Measurements from ENCODE around the gene ABHD16A. TPM values are rescaled to one million over a fixed set of nuclear protein-coding genes. Genes with fewer than 3 reads are reported as not detected.

Gene ABHD16A
- total and polyA plus RNA-seq, 10 of the 15 experiments (the other 5 are each of a cell fraction or from before 2014, with no cell fraction given), result 7.5 to 43.0 (median 32.9) TPM

GRCh38 chr6:31734821-31735406 lies 31.8 kb upstream of the ABHD16A start (continued):
- 0 out of 2 replicates have a peak, but pooled peaks have one; percentile 11 for TF ChIP-seq RB1 (IDR thresholded peaks at IDR 0.05; ENCODE audit: borderline replicate concordance)
- 0 out of 2 replicates have a peak, but pooled peaks have one; percentile 45 for TF ChIP-seq CREM (IDR thresholded peaks at IDR 0.05; ENCODE audit: low read depth)
- TF ChIP-seq, protein P1, sequence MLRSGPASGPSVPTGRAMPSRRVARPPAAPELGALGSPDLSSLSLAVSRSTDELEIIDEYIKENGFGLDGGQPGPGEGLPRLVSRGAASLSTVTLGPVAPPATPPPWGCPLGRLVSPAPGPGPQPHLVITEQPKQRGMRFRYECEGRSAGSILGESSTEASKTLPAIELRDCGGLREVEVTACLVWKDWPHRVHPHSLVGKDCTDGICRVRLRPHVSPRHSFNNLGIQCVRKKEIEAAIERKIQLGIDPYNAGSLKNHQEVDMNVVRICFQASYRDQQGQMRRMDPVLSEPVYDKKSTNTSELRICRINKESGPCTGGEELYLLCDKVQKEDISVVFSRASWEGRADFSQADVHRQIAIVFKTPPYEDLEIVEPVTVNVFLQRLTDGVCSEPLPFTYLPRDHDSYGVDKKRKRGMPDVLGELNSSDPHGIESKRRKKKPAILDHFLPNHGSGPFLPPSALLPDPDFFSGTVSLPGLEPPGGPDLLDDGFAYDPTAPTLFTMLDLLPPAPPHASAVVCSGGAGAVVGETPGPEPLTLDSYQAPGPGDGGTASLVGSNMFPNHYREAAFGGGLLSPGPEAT (IDR thresholded peaks at IDR 0.05; ENCODE audit: low read depth), result 0 out of 2 replicates have a peak, but pooled peaks have one; percentile 42
- no peak for TF ChIP-seq SREBF2 (IDR thresholded peaks at IDR 0.05; ENCODE audit: low read length)
- peak; percentile 49; the same call in 1 of the 2 replicates for TF ChIP-seq ZNF217 (IDR thresholded peaks at IDR 0.05)

- RAD21 ChIA-PET (ENCODE audit: unreplicated experiment), result interaction anchor here (1.0 to 5.6 kb wide), 3 partner anchors 36 to 96 kb away, joined by 4 to 53 read pairs (median 16); partner anchors contain the start of gene HSPA1B
- POLR2A ChIA-PET, result interaction anchor here (0.6 to 9.7 kb wide), 7 partner anchors 20 to 151 kb away, joined by 3 to 158 read pairs (median 44); partner anchors contain the start of genes HSPA1A, HSPA1B, HSPA1L and LSM2
- in situ Hi-C loops (cut with MboI), result no loop called here
- peak overlapping the region; percentile 99 for H3K27ac ChIP-seq (ENCODE audit: control insufficient read depth, insufficient read depth)
- intact Hi-C loops (cut with micrococcal nuclease; ENCODE audit: unreplicated experiment), result loop anchor here (5.0 kb wide), 1 partner anchor 52 kb away; the partner anchor contains the start of gene LY6G5C
- H3K9ac ChIP-seq (ENCODE audit: control insufficient read depth, insufficient read depth, low read length), result peak overlapping the region; percentile 98
- CTCF ChIA-PET, result interaction anchor here (0.6 to 15.8 kb wide), 5 partner anchors 12 to 144 kb away, joined by 3 to 208 read pairs (median 4); no protein-coding TSS in a partner anchor
- BruUV-seq (replicated peaks), result no TSS peak
- DNase-seq (ENCODE audit: low read depth, low spot score), result no peak
- H4K20me1 ChIP-seq (ENCODE audit: control insufficient read depth, insufficient read depth), result 0 out of 2 replicates have a peak, but pooled peaks cover 4% of the 10 kb centered on the region
- peaks cover 6 to 13% of the 10 kb centered on the region in 2 experiments; a peak in 3 of 4 replicates for H3K36me3 ChIP-seq (ENCODE audit: control insufficient read depth in 2 of 2, insufficient read depth in 2 of 2, low read length in 1 of 2)
- 0% methylated on average over 2 of the region's 2 CpGs for WGBS (ENCODE audit: insufficient coverage, insufficient replicate concordance, low lambda C conversion rate, missing lambda C conversion rate)
- SMC1A ChIA-PET (ENCODE audit: uncharacterized antibody, unreplicated experiment), result interaction anchor here (0.6 to 6.3 kb wide), 8 partner anchors 10 to 99 kb away, joined by 3 to 42 read pairs (median 4); partner anchors contain the start of genes LSM2, LY6G5C and MPIG6B
- H3K79me2 ChIP-seq (ENCODE audit: control insufficient read depth, insufficient read depth, low read length), result peaks cover 40% of the 10 kb centered on the region
- no peaks in the 10 kb centered on the region for H3K27me3 ChIP-seq (replicated peaks in 1 of 2; ENCODE audit: control insufficient read depth in 2 of 2, insufficient read depth in 2 of 2, low read length in 1 of 2)
- no peak overlapping the region for H2AFZ ChIP-seq (ENCODE audit: control insufficient read depth, low read depth, low read length)
- peaks cover 26% of the 10 kb centered on the region for H3K4me1 ChIP-seq (ENCODE audit: control insufficient read depth, insufficient read depth, low read length)
- H3K4me3 ChIP-seq, result peak overlapping the region; percentile 100
- ATAC-seq, result no peak
- no peaks in the 10 kb centered on the region for H3K9me3 ChIP-seq (replicated peaks; ENCODE audit: control insufficient read depth, insufficient read depth, low read length)
- FAIRE-seq, result no peak
- H3K4me2 ChIP-seq (ENCODE audit: control insufficient read depth, insufficient read depth), result peak overlapping the region; percentile 99
- 0 out of 2 replicates have a peak, but pooled peaks have one; percentile 82 for TF ChIP-seq JUNB (IDR thresholded peaks at IDR 0.05)
- no peak; the same call in 1 of the 2 replicates for TF ChIP-seq NR2F1 (conservative IDR thresholded peaks at IDR 0.05)
- TF ChIP-seq FOS (IDR thresholded peaks at IDR 0.05; ENCODE audit: borderline replicate concordance, extremely low read depth, insufficient read length), result no peak
- TF ChIP-seq ATF7 (IDR thresholded peaks at IDR 0.05; ENCODE audit: low read depth), result peak; percentile 95; the same call in 1 of the 2 replicates
- no peak for TF ChIP-seq CBX5 (IDR thresholded peaks at IDR 0.05; ENCODE audit: low read depth)
- TF ChIP-seq SMC3 (IDR thresholded peaks at IDR 0.05; ENCODE audit: borderline replicate concordance, low read length), result peak; percentile 18; the same call in 1 of the 2 replicates
- TF ChIP-seq EP300 (IDR thresholded peaks at IDR 0.05; ENCODE audit: borderline replicate concordance in 1 of 2, control insufficient read depth in 1 of 2, low read depth in 2 of 2, low read length in 2 of 2), result 0 out of 4 replicates have a peak, but pooled peaks of 1 of the 2 experiments have one; percentile 25
- TF ChIP-seq ZZZ3 (IDR thresholded peaks at IDR 0.05; ENCODE audit: control insufficient read depth, insufficient read length, low read depth), result no peak
- TF ChIP-seq SP1 (IDR thresholded peaks at IDR 0.05; ENCODE audit: low read depth, low read length), result no peak
- TF ChIP-seq, protein P2, sequence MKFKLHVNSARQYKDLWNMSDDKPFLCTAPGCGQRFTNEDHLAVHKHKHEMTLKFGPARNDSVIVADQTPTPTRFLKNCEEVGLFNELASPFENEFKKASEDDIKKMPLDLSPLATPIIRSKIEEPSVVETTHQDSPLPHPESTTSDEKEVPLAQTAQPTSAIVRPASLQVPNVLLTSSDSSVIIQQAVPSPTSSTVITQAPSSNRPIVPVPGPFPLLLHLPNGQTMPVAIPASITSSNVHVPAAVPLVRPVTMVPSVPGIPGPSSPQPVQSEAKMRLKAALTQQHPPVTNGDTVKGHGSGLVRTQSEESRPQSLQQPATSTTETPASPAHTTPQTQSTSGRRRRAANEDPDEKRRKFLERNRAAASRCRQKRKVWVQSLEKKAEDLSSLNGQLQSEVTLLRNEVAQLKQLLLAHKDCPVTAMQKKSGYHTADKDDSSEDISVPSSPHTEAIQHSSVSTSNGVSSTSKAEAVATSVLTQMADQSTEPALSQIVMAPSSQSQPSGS (IDR thresholded peaks at IDR 0.05; ENCODE audit: low read length), result no peak
- TF ChIP-seq ESRRA (IDR thresholded peaks at IDR 0.05; ENCODE audit: low read length), result no peak
- no peak for TF ChIP-seq HDAC2 (IDR thresholded peaks at IDR 0.05)
- no peak for TF ChIP-seq TCF3 (IDR thresholded peaks at IDR 0.05; ENCODE audit: borderline replicate concordance, insufficient read depth, low read depth, low read length)
- peak; percentile 71; the same call in 1 of the 2 replicates for TF ChIP-seq JUND (IDR thresholded peaks at IDR 0.05; ENCODE audit: low read depth, low read length)
- no peak; the same call in 1 of the 2 replicates for TF ChIP-seq ZBED1 (IDR thresholded peaks at IDR 0.05; ENCODE audit: borderline replicate concordance)
These were observed 31.2 kb upstream of the ABHD16A start for GRCh38 chr6:31734247-31734820.
